K562 (cell line): ENCODE measurements around the gene PRRC2A. TPM values are rescaled to one million over a fixed set of nuclear protein-coding genes. Genes with fewer than 3 reads are reported as not detected.

Experiments
- ARID1B ChIP-seq: fragments of 450-650 bp; IDR thresholded peaks from 2 replicates; pipeline ENCODE4 v1.6.1; 2016; ENCODE audit warnings: antibody characterized with exemption, mild to moderate bottlenecking, inconsistent platforms
- HDAC1 ChIP-seq, 2 experiments: fragments of 450-650 bp; IDR thresholded peaks; 2 replicates each; pipeline ENCODE4 v1.6.1; 2016 to 2017; ENCODE audit warnings: inconsistent platforms in 1 of 2, mild to moderate bottlenecking in 1 of 2, moderate library complexity in 1 of 2
- HDAC3 ChIP-seq: fragments of 450-650 bp; IDR thresholded peaks from 2 replicates; pipeline ENCODE4 v1.6.1; 2018; ENCODE audit warnings: borderline replicate concordance, mild to moderate bottlenecking, moderate library complexity; ENCODE audit not compliant: partially characterized antibody
- KDM1A ChIP-seq, 2 experiments: fragments of 450-650 bp; IDR thresholded peaks; 2 replicates each; pipeline ENCODE4 v1.6.1; 2016; ENCODE audit warnings: mild to moderate bottlenecking in 2 of 2
- NCOR1 ChIP-seq: fragments of 450-650 bp; IDR thresholded peaks from 2 replicates; pipeline ENCODE4 v1.6.1; 2016; ENCODE audit warnings: mild to moderate bottlenecking, moderate library complexity
- PHB ChIP-seq: fragments of 250-450 bp; sonication (Bioruptor Pico); IDR thresholded peaks from 2 replicates; pipeline ENCODE4 v1.5.0; 2021
- TBL1XR1 ChIP-seq, 2 experiments: IDR thresholded peaks; 2 replicates each; pipeline ENCODE4 v1.6.1; 2012; ENCODE audit warnings: improper control_type of control experiment in 2 of 2, low read length in 2 of 2, mild to moderate bottlenecking in 1 of 2
- ZBTB8A ChIP-seq: fragments of 450-650 bp; IDR thresholded peaks from 2 replicates; pipeline ENCODE4 v1.6.1; 2018; ENCODE audit warnings: mild to moderate bottlenecking, moderate library complexity; ENCODE audit not compliant: partially characterized antibody
- polyA plus RNA-seq, 8 experiments: library from polyadenylated mRNA; depleted of rRNA in 4 of 8; stranded (reverse) in 5 of 8; unstranded in 3 of 8; fragments of >200 nt; fragmentation: Nextera tagmentation in 2 of 8; fragmentation: Illumina TruSeq in 1 of 8; extraction: Ambion mirVana in 2 of 8; extraction: Trizol in 1 of 8; gene quantifications; 2 replicates each; pipeline versions ENCODE4 v1.2.1 to v1.2.3, GENCODE V29; 2011 to 2014; ENCODE audit warnings: inconsistent platforms in 1 of 8, missing spikeins in 1 of 8
- total RNA-seq, 7 experiments: library from RNA; depleted of rRNA in 6 of 7; stranded (reverse); fragments of >200 nt in 6 of 7; fragmentation: Illumina TruSeq in 2 of 7; extraction: Trizol in 2 of 7; gene quantifications; 2 replicates each; pipeline versions ENCODE4 v1.2.1 to v1.2.3, GENCODE V29; 2011 to 2021; ENCODE audit warnings: low replicate concordance in 1 of 7
- TF ChIP-seq, protein P1 (sequence below), 2 experiments: IDR thresholded peaks; 2 replicates each; pipeline ENCODE4 v1.6.1; 2012; ENCODE audit warnings: improper control_type of control experiment in 2 of 2, low read depth in 2 of 2, low read length in 2 of 2, borderline replicate concordance in 1 of 2
- TF ChIP-seq, protein P2 (sequence below): sonication (generic); formaldehyde crosslinking; IDR thresholded peaks from 2 replicates; pipeline ENCODE4 v1.8.0; 2022; ENCODE audit warnings: mild to moderate bottlenecking, missing genetic modification reagents, borderline replicate concordance
- TF ChIP-seq, protein P3 (sequence below), 2 experiments: fragments of 450-650 bp; IDR thresholded peaks; 2 replicates each; pipeline ENCODE4 v1.6.1; 2016
- TF ChIP-seq, protein P4 (sequence below): sonication (generic); formaldehyde crosslinking; IDR thresholded peaks from 2 replicates; pipeline ENCODE4 v1.8.1; 2022; ENCODE audit warnings: missing genetic modification reagents
- TF ChIP-seq, protein P5 (sequence below): sonication (generic); formaldehyde crosslinking; IDR thresholded peaks from 2 replicates; pipeline ENCODE4 v1.8.0; 2022; ENCODE audit warnings: mild to moderate bottlenecking, missing genetic modification reagents
- TF ChIP-seq, protein P6 (sequence below): fragments of 450-650 bp; IDR thresholded peaks from 2 replicates; pipeline ENCODE4 v1.6.1; 2014; ENCODE audit warnings: low read depth, mild to moderate bottlenecking, moderate library complexity, borderline replicate concordance

Gene PRRC2A
- total and polyA plus RNA-seq, 9 of the 15 experiments (the other 6 are each of a cell fraction or from before 2014, with no cell fraction given) = 1.0 to 332 (median 63.0) TPM

DNA sequence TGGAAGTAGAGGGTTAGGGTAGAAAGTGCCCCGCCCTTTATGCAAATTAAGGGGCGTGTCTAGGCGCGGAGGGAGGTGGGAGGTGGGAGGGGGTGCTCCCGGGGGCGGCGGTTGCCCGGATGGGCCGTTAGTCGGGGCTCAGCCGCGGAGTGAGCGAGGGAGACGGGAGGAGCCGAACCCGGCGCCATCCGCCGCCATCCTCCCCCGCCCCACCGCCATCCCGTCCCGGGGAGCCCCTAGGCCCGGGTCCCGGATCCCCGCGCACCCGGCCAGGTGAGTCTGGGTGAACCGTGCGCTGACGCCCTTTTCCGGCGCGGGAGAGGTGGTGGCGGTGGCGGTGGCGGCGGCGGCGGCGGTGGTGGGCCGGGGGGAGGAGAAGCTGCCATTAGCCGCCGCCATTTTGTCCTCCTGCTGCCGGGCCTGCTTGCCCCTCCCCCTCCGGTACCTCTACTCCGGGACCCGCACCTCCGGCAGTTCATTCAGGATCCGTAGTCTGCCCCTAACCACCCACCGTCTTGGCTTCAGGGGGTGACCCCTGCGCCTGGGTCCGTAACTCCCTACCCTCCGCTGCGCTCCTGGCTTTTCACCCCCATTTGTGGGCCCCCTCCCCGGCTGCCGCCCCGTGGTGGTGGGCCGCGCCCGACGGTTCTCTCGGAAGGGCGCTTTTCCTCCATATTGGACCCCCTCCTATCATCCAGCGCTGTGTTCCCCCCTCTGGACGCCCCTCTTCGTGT lies at the start of gene PRRC2A (continued):
- TF ChIP-seq, protein P1, sequence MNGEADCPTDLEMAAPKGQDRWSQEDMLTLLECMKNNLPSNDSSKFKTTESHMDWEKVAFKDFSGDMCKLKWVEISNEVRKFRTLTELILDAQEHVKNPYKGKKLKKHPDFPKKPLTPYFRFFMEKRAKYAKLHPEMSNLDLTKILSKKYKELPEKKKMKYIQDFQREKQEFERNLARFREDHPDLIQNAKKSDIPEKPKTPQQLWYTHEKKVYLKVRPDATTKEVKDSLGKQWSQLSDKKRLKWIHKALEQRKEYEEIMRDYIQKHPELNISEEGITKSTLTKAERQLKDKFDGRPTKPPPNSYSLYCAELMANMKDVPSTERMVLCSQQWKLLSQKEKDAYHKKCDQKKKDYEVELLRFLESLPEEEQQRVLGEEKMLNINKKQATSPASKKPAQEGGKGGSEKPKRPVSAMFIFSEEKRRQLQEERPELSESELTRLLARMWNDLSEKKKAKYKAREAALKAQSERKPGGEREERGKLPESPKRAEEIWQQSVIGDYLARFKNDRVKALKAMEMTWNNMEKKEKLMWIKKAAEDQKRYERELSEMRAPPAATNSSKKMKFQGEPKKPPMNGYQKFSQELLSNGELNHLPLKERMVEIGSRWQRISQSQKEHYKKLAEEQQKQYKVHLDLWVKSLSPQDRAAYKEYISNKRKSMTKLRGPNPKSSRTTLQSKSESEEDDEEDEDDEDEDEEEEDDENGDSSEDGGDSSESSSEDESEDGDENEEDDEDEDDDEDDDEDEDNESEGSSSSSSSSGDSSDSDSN (IDR thresholded peaks at IDR 0.05; ENCODE audit: borderline replicate concordance in 1 of 2, low read depth in 2 of 2, low read length in 2 of 2) = peak in 1 of 2 experiments; percentile 62; a peak in 1 of 4 replicates
- TF ChIP-seq, protein P2, sequence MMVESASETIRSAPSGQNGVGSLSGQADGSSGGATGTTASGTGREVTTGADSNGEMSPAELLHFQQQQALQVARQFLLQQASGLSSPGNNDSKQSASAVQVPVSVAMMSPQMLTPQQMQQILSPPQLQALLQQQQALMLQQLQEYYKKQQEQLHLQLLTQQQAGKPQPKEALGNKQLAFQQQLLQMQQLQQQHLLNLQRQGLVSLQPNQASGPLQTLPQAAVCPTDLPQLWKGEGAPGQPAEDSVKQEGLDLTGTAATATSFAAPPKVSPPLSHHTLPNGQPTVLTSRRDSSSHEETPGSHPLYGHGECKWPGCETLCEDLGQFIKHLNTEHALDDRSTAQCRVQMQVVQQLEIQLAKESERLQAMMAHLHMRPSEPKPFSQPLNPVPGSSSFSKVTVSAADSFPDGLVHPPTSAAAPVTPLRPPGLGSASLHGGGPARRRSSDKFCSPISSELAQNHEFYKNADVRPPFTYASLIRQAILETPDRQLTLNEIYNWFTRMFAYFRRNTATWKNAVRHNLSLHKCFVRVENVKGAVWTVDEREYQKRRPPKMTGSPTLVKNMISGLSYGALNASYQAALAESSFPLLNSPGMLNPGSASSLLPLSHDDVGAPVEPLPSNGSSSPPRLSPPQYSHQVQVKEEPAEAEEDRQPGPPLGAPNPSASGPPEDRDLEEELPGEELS = no peak
- TF ChIP-seq, protein P3, sequence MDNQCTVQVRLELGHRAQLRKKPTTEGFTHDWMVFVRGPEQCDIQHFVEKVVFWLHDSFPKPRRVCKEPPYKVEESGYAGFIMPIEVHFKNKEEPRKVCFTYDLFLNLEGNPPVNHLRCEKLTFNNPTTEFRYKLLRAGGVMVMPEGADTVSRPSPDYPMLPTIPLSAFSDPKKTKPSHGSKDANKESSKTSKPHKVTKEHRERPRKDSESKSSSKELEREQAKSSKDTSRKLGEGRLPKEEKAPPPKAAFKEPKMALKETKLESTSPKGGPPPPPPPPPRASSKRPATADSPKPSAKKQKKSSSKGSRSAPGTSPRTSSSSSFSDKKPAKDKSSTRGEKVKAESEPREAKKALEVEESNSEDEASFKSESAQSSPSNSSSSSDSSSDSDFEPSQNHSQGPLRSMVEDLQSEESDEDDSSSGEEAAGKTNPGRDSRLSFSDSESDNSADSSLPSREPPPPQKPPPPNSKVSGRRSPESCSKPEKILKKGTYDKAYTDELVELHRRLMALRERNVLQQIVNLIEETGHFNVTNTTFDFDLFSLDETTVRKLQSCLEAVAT (IDR thresholded peaks at IDR 0.05) = peak in 1 of 2 experiments; percentile 16; a peak in 1 of 4 replicates
- TF ChIP-seq, protein P4, sequence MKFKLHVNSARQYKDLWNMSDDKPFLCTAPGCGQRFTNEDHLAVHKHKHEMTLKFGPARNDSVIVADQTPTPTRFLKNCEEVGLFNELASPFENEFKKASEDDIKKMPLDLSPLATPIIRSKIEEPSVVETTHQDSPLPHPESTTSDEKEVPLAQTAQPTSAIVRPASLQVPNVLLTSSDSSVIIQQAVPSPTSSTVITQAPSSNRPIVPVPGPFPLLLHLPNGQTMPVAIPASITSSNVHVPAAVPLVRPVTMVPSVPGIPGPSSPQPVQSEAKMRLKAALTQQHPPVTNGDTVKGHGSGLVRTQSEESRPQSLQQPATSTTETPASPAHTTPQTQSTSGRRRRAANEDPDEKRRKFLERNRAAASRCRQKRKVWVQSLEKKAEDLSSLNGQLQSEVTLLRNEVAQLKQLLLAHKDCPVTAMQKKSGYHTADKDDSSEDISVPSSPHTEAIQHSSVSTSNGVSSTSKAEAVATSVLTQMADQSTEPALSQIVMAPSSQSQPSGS (CRISPR knock-in tag) = no peak
- TF ChIP-seq, protein P5, sequence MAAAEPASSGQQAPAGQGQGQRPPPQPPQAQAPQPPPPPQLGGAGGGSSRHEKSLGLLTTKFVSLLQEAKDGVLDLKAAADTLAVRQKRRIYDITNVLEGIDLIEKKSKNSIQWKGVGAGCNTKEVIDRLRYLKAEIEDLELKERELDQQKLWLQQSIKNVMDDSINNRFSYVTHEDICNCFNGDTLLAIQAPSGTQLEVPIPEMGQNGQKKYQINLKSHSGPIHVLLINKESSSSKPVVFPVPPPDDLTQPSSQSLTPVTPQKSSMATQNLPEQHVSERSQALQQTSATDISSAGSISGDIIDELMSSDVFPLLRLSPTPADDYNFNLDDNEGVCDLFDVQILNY (CRISPR knock-in tag) = 0 out of 2 replicates have a peak, but pooled peaks have one; percentile 49
- TF ChIP-seq NCOR1 (peak; percentile 78), ARID1B (peak; percentile 51; the same call in 1 of the 2 replicates), PHB (CRISPR knock-in tag) (peak; percentile 53; the same call in 1 of the 2 replicates), TBL1XR1 (IDR thresholded peaks at IDR 0.05; ENCODE audit: low read length in 2 of 2) (no peak), KDM1A (IDR thresholded peaks at IDR 0.05) (peak in 1 of 2 experiments; percentile 63; a peak in 1 of 4 replicates), ZBTB8A (no peak), HDAC3 (peak; percentile 30), HDAC1 (IDR thresholded peaks at IDR 0.05) (0 out of 4 replicates have a peak, but pooled peaks of 1 of the 2 experiments have one; percentile 74)
- TF ChIP-seq, protein P6, sequence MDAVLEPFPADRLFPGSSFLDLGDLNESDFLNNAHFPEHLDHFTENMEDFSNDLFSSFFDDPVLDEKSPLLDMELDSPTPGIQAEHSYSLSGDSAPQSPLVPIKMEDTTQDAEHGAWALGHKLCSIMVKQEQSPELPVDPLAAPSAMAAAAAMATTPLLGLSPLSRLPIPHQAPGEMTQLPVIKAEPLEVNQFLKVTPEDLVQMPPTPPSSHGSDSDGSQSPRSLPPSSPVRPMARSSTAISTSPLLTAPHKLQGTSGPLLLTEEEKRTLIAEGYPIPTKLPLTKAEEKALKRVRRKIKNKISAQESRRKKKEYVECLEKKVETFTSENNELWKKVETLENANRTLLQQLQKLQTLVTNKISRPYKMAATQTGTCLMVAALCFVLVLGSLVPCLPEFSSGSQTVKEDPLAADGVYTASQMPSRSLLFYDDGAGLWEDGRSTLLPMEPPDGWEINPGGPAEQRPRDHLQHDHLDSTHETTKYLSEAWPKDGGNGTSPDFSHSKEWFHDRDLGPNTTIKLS = 0 out of 2 replicates have a peak, but pooled peaks have one; percentile 24
